Ovary (tissue), 9 donors: ENCODE data around the gene ITIH4. TPM values are rescaled to one million over a fixed set of nuclear protein-coding genes. Genes with fewer than 3 reads are reported as not detected.

Experiments used
- DNase-seq, 5 donors: peaks; one replicate each; pipeline ENCODE4 v3.0.0-alpha.2; 2019 to 2020
- H3K27ac ChIP-seq, 2 donors: fragments of 200-600 bp; one replicate each; pipeline versions ENCODE4 v1.5.1 to v1.8.0; 2019 to 2022
- H3K27me3 ChIP-seq: fragments of 200-600 bp; one replicate; pipeline ENCODE4 v1.8.0; 2022
- H3K36me3 ChIP-seq: fragments of 200-600 bp; sonication (generic); one replicate; pipeline ENCODE4 v1.5.1; 2019
- H3K4me1 ChIP-seq: one replicate; pipeline ENCODE4 v1.8.1; 2013; ENCODE audit warnings: mild to moderate bottlenecking, moderate library complexity; ENCODE audit not compliant: insufficient read depth
- H3K4me3 ChIP-seq: fragments of 200-600 bp; sonication (generic); one replicate; pipeline ENCODE4 v1.5.1; 2017
- H3K9me3 ChIP-seq, 2 donors: fragments of 200-600 bp in 1 of 2; sonication (generic) in 1 of 2; one replicate each; pipeline versions ENCODE4 v1.5.1 to v1.8.1; 2013 to 2019; ENCODE audit warnings: mild to moderate bottlenecking in 1 of 2, moderate library complexity in 1 of 2
- EP300 ChIP-seq: sonication (generic); formaldehyde crosslinking; IDR thresholded peaks from one replicate; pipeline ENCODE4 v1.6.1; 2017; ENCODE audit warnings: antibody characterized with exemption
- POLR2A ChIP-seq: fragments of 450-650 bp; IDR thresholded peaks from one replicate; pipeline ENCODE4 v1.6.1; 2017; ENCODE audit warnings: antibody characterized with exemption, mild to moderate bottlenecking, moderate library complexity
- WGBS, 3 donors: extraction: QIAGEN DNeasy Blood & Tissue Kit in 1 of 3; methylation state at CpG; one replicate each; pipeline versions ENCODE4 v1.1.5 to v1.1.7; 2013 to 2017; 5-methylcytosine and 5-hydroxymethylcytosine counted together
- intact Hi-C, 4 donors: fragments of 100-400 bp; cut with DNase I; formaldehyde crosslinking; loops; one replicate each; pipeline versions ENCODE4 v1.11.0 to v1.15.1; 2022 to 2023
- polyA plus RNA-seq, 2 donors: library from polyadenylated mRNA; stranded (reverse); fragments of 200-250 nt in 1 of 2; fragments of 350-450 nt in 1 of 2; fragmentation: Illumina TruSeq in 1 of 2; extraction: RNeasy Lipid Tissue Mini Kit (QIAGEN cat#74804) in 1 of 2; gene quantifications; one replicate each; pipeline ENCODE4 v1.2.3, GENCODE V29; 2013 to 2014
- total RNA-seq, 7 donors: library from RNA; depleted of rRNA in 2 of 7; stranded (reverse); fragments of >200 nt in 2 of 7; fragmentation: NEBNext Ultra II Directional in 3 of 7; extraction: Animal tissue kit (Norgen Biotek cat#: 25700) in 3 of 7; gene quantifications; one replicate each; pipeline versions ENCODE4 v1.1.0 to v1.2.4, GENCODE V29; 2016 to 2023
- TF ChIP-seq, protein P1 (sequence below), 3 donors: fragments of 450-650 bp in 2 of 3; fragments of 200-600 bp in 1 of 3; IDR thresholded peaks; one replicate each; pipeline versions ENCODE4 v1.5.1 to v1.8.0; 2016 to 2022; ENCODE audit warnings: antibody characterized with exemption in 3 of 3, mild to moderate bottlenecking in 1 of 3
- donor health status: DM: no; HTN: no; CAD: no; lungs with moderate emphysema.
- donor health status: DM: no; HTN: no; CAD: no.
- donor health status: Bipolar disorder and iron deficiency.
- donor health status: DM: yes; HTN: yes; CAD: no.
- donor health status: DM: no; HTN: no; CAD: no.
- donor health status: DM: yes; HTN: yes; CAD: no.

ITIH4 gene
- total and polyA plus RNA-seq, 9 donors = 2.2 to 14.2 (median 4.0) TPM

DNA sequence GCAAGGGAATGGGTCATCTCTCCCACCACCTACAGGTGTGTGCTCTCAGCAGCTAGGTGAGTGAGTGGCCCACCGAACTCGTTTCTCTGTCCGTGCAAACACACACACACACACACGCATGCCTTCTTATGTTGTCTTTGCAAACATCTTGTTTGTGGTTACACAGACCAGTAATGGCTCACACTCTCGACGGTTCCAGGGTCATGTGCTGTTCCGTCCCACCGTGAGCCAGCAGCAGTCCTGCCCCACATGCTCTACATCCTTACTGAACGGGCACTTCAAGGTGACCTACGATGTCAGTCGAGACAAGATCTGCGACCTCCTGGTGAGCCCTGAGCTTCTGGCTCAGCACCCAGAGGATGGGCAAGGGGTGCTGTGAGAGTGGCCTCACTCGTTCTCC lies 48.7 kb downstream of the ITIH4 start:
- intact Hi-C loops = no loop called here
- H3K9me3 ChIP-seq = no peaks in the 10 kb centered on the region
- WGBS, 3 donors = 61 to 73% (median 69%) methylated on average over 13 of the region's 13 CpGs
- H3K4me3 ChIP-seq = no peak overlapping the region
- peak in 2 of 5 donors; percentile 4 to 18 for DNase-seq
- TF ChIP-seq EP300 = no peak
- TF ChIP-seq POLR2A = no peak
- TF ChIP-seq, protein P1, sequence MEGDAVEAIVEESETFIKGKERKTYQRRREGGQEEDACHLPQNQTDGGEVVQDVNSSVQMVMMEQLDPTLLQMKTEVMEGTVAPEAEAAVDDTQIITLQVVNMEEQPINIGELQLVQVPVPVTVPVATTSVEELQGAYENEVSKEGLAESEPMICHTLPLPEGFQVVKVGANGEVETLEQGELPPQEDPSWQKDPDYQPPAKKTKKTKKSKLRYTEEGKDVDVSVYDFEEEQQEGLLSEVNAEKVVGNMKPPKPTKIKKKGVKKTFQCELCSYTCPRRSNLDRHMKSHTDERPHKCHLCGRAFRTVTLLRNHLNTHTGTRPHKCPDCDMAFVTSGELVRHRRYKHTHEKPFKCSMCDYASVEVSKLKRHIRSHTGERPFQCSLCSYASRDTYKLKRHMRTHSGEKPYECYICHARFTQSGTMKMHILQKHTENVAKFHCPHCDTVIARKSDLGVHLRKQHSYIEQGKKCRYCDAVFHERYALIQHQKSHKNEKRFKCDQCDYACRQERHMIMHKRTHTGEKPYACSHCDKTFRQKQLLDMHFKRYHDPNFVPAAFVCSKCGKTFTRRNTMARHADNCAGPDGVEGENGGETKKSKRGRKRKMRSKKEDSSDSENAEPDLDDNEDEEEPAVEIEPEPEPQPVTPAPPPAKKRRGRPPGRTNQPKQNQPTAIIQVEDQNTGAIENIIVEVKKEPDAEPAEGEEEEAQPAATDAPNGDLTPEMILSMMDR (IDR thresholded peaks at IDR 0.05) = no peak
- no peaks in the 10 kb centered on the region for H3K36me3 ChIP-seq
- no peaks in the 10 kb centered on the region for H3K27me3 ChIP-seq
- H3K27ac ChIP-seq = no peak overlapping the region
- no peaks in the 10 kb centered on the region for H3K4me1 ChIP-seq

DNA sequence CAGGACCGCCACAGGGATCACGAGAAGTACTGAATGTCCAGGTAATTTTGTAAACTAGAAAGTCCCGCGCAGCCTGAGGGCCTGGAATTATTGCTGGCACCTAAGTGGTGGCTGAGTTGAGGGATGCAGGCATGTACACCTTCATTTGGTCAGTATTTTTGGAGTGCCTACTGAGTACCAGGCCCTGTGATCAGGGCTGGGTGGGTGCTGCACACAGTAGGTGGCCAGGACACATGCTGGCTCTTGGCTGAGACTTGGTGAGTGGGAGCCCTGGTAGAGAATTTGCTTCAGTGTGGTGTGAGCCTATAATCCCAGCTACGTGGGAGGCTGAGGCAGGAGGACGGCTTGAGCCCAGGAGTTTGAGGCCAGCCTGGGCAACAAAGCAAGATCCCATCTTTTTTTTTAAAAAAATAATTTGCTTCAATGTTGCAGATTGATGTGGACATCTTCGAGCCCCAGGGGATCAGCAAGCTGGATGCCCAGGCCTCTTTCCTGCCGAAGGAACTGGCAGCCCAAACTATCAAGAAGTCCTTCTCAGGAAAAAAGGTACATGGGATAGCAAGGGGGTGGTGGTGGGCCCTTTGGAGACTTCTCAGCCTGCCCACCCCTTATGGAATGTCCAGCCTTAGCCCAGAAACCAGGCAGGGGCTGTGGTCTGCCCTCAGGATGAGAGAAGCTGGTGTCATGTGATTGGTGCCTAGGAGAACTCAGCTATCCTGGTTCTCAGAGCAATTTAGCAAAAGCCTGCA lies 50.5 kb downstream of the ITIH4 start:
- no peaks in the 10 kb centered on the region for H3K27me3 ChIP-seq
- H3K4me1 ChIP-seq = no peaks in the 10 kb centered on the region
- H3K9me3 ChIP-seq = no peaks in the 10 kb centered on the region
- H3K36me3 ChIP-seq = no peaks in the 10 kb centered on the region
- H3K27ac ChIP-seq = no peak overlapping the region
- H3K4me3 ChIP-seq = no peak overlapping the region
- 83 to 86% (median 85%) methylated on average over 8 of the region's 8 CpGs for WGBS, 3 donors
- intact Hi-C loops = no loop called here
- peak in 3 of 5 donors; percentile 5 to 7 (median 5) for DNase-seq
- TF ChIP-seq, protein P1 (IDR thresholded peaks at IDR 0.05) = no peak
- no peak for TF ChIP-seq POLR2A
- no peak for TF ChIP-seq EP300

DNA sequence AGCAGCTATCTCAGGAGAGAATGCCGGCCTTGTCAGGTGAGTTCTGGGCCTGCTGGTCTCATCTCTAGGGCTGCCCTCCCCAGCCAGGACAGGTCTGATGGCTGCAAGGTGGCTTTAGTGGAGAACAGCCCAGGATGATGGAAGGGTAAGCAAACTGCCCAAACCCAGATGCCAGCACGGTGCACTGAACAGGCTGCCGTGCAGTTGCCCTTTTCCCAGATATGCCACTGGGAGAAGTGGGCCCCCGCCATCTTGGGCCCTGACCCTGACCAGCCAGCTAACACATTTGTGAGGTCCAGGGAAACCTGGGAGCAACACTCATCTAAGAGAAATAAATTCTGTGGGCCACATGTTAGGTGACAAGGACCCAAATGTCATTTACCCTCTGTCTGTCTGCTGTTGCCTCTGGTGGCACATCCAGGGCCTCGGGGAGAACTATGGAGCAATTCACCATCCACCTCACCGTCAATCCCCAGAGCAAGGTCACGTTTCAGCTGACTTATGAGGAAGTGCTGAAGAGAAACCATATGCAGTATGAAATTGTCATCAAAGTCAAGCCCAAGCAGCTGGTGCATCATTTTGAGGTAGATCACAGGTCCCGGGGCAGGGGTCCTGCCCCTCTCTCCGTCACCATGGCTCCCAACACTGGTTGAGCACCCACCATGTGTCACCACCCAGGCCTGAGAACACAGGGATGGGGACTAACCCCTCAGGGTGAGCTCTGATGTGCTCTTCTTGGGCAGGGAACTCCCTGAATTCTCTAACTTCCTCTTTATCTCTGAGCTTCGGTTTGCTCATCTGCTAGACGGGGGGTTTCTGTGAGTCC lies 51.2 kb downstream of the ITIH4 start:
- peak in 2 of 5 donors; percentile 6 to 8 for DNase-seq
- Histone ChIP-seq H3K27ac (no peak overlapping the region), H3K36me3 (no peaks in the 10 kb centered on the region), H3K4me3 (no peak overlapping the region), H3K4me1 (no peaks in the 10 kb centered on the region), H3K9me3 (no peaks in the 10 kb centered on the region), H3K27me3 (no peaks in the 10 kb centered on the region)
- intact Hi-C loops = no loop called here
- WGBS, 3 donors = 74 to 83% (median 81%) methylated on average over 11 of the region's 11 CpGs
- TF ChIP-seq, protein P1 (IDR thresholded peaks at IDR 0.05) = no peak
- TF ChIP-seq POLR2A = no peak
- TF ChIP-seq EP300 = no peak

DNA sequence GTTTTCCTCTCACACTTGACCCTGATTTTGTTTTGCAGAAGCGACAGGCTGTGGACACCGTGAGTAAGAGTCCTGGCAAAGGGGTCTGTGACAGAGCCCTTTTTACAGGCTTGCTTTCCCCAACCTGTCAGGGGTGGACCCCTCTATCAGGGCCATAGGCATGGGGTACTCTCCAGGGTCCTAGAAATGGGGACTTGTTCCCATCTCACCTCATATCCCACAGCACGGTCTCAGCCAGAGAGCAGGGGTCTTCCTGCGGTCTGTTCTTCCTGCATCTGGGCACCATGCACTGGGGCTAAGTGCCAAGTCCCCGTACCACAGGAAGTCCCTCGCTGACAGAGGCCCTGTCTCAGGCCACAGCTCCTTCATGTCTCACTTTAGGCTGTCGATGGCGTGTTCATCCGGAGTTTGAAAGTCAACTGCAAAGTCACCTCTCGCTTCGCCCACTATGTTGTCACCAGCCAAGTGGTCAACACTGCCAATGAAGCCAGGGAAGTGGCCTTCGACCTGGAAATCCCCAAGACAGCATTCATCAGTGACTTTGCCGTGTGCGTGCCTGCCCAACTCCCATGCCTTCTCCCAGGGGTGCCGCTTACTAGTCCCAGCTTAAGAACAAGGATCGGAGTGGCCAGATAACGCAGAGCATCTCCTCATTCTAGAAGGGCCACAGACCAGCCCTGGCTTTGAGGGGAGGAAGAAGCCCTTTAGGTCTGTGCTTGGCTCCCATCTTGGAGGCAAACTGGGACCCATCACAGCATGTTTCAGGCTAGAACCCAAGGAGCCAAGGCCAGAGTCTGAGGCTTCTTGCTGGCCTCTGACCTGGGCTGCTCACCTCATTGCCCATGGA lies 52.3 kb downstream of the ITIH4 start:
- 80 to 87% (median 80%) methylated on average over 17 of the region's 17 CpGs for WGBS, 3 donors
- no peak overlapping the region for H3K4me3 ChIP-seq
- H3K36me3 ChIP-seq = no peaks in the 10 kb centered on the region
- TF ChIP-seq EP300 (no peak), POLR2A (no peak)
- TF ChIP-seq, protein P1 (IDR thresholded peaks at IDR 0.05) = no peak
- intact Hi-C loops = no loop called here
- peak in 3 of 5 donors; percentile 9 to 24 (median 13) for DNase-seq
- no peak overlapping the region for H3K27ac ChIP-seq
- H3K4me1 ChIP-seq = no peaks in the 10 kb centered on the region
- no peaks in the 10 kb centered on the region for H3K9me3 ChIP-seq
- H3K27me3 ChIP-seq = no peaks in the 10 kb centered on the region
